ENCODE data around the gene EXOC4. TPM values are rescaled to one million over a fixed set of nuclear protein-coding genes. Genes with fewer than 3 reads are reported as not detected.

Gene EXOC4
- total RNA-seq, 1 experiment from 2014 or later = 75.8 TPM

DNA sequence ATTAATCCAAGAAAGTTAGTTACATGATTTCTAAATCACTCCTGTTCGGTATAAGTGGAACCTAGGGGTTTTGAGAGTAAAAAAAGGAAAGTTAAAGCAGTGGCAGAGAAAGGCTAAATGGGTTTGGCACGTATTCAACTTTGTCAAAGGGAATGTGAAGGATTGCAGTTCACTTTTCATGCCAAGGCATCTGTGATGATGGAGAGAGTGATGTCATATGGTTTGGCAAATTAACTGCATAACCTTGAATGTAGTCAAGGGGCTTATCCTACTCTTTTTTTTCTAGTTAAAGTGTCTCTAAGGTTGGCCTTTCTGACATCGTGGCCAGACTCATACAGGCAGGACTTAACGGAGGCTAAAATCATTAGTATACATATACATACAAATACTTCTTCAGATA, 277.8 kb downstream of the EXOC4 start:
- Histone ChIP-seq H3K9ac (ENCODE audit: extremely low read depth, insufficient read length, low read length) (no peak overlapping the region), H4K5ac (ENCODE audit: insufficient read length, low read depth, low read length) (no peak overlapping the region), H2BK120ac (ENCODE audit: low read depth, low read length, poor library complexity, severe bottlenecking) (no peak overlapping the region), H3K79me2 (ENCODE audit: insufficient read depth, low read length) (no peaks in the 10 kb centered on the region), H2BK12ac (ENCODE audit: insufficient read length, low read depth, low read length) (no peak overlapping the region), H2AK5ac (ENCODE audit: insufficient read length, low read length) (peak overlapping the region; percentile 83), H3K23me2 (ENCODE audit: insufficient read length, low read depth, low read length, poor library complexity, severe bottlenecking) (no peaks in the 10 kb centered on the region), H4K20me1 (ENCODE audit: control insufficient read depth, insufficient read depth, insufficient read length) (no peaks in the 10 kb centered on the region), H3K23ac (ENCODE audit: insufficient read length, low read depth, low read length) (no peak overlapping the region), H3K14ac (ENCODE audit: insufficient read depth, low read length) (no peak overlapping the region), H2BK5ac (ENCODE audit: insufficient read length, low read length) (no peak overlapping the region), H3K27me3 (ENCODE audit: insufficient read depth, low read length) (no peaks in the 10 kb centered on the region), H3K9me3 (ENCODE audit: control insufficient read depth, low read depth, low read length) (no peaks in the 10 kb centered on the region), H3K79me1 (ENCODE audit: insufficient read depth, low read depth, low read length, poor library complexity, severe bottlenecking) (no peaks in the 10 kb centered on the region), H2BK15ac (ENCODE audit: low read depth, low read length) (no peak overlapping the region), H3K4ac (ENCODE audit: low read depth, low read length) (no peak overlapping the region), H3K4me1 (ENCODE audit: insufficient read depth, low read length) (no peaks in the 10 kb centered on the region; the same call in 1 of the 2 replicates), H3K4me2 (ENCODE audit: insufficient read depth, insufficient read length, low read length) (no peak overlapping the region), H2AFZ (ENCODE audit: low read length) (no peak overlapping the region), H3K18ac (ENCODE audit: insufficient read length, low read depth, low read length) (no peak overlapping the region), H4K8ac (replicated peaks; ENCODE audit: insufficient read length, low read depth, low read length) (no peak overlapping the region), H3T11ph (ENCODE audit: low read length) (no peak overlapping the region), H2BK20ac (ENCODE audit: low read depth, low read length, poor library complexity, severe bottlenecking) (no peak overlapping the region), H3K56ac (ENCODE audit: insufficient read length, low read depth, low read length) (no peak overlapping the region), H4K91ac (ENCODE audit: insufficient read length, low read depth, low read length) (no peak overlapping the region), H3K27ac (ENCODE audit: insufficient read length, low read depth, low read length) (no peak overlapping the region)
- no peaks in the 10 kb centered on the region for H3K9me3 Mint-ChIP-seq
- peaks cover 20 to 24% of the 10 kb centered on the region in 2 experiments for H3K4me1 Mint-ChIP-seq
- H3K27me3 Mint-ChIP-seq (ENCODE audit: low read depth) = no peaks in the 10 kb centered on the region
- WGBS (ENCODE audit: extremely low coverage, insufficient read length, low lambda C conversion rate) = no CpG with 5 or more reads among the region's 4 CpGs
- TF ChIP-seq, protein P1, sequence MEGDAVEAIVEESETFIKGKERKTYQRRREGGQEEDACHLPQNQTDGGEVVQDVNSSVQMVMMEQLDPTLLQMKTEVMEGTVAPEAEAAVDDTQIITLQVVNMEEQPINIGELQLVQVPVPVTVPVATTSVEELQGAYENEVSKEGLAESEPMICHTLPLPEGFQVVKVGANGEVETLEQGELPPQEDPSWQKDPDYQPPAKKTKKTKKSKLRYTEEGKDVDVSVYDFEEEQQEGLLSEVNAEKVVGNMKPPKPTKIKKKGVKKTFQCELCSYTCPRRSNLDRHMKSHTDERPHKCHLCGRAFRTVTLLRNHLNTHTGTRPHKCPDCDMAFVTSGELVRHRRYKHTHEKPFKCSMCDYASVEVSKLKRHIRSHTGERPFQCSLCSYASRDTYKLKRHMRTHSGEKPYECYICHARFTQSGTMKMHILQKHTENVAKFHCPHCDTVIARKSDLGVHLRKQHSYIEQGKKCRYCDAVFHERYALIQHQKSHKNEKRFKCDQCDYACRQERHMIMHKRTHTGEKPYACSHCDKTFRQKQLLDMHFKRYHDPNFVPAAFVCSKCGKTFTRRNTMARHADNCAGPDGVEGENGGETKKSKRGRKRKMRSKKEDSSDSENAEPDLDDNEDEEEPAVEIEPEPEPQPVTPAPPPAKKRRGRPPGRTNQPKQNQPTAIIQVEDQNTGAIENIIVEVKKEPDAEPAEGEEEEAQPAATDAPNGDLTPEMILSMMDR (conservative IDR thresholded peaks at IDR 0.05) = no peak
- no peak overlapping the region for H3K4me3 Mint-ChIP-seq
- no peak for DNase-seq
- H3K27ac Mint-ChIP-seq = no peak overlapping the region
- H3K36me3 Mint-ChIP-seq (ENCODE audit: insufficient read depth in 1 of 3, low read depth in 3 of 3) = no peaks in the 10 kb centered on the region
